HepG2 (cell line): Measurements from ENCODE around the gene ASL. TPM values are rescaled to one million over a fixed set of nuclear protein-coding genes. Genes with fewer than 3 reads are reported as not detected.

Source experiments
- BORCS8-MEF2B ChIP-seq: sonication (generic); formaldehyde crosslinking; IDR thresholded peaks from 2 replicates; pipeline ENCODE4 v1.8.0; 2022; ENCODE audit warnings: mild to moderate bottlenecking, missing genetic modification reagents
- GPN1 ChIP-seq: sonication (generic); formaldehyde crosslinking; IDR thresholded peaks from 2 replicates; pipeline ENCODE4 v1.5.1; 2020; ENCODE audit warnings: missing genetic modification reagents, borderline replicate concordance
- HNF4A ChIP-seq: sonication (generic); formaldehyde crosslinking; IDR thresholded peaks from 2 replicates; pipeline ENCODE4 v1.4.0; 2020; ENCODE audit warnings: missing genetic modification reagents
- MXD3 ChIP-seq: IDR thresholded peaks from 2 replicates; pipeline ENCODE4 v1.6.1; 2016; ENCODE audit warnings: mild to moderate bottlenecking, missing biosample characterization, missing genetic modification reagents
- NR1H2 ChIP-seq: sonication (generic); formaldehyde crosslinking; IDR thresholded peaks from 2 replicates; pipeline ENCODE4 v1.8.1; 2022; ENCODE audit warnings: low read depth, missing genetic modification reagents, borderline replicate concordance
- POGZ ChIP-seq: sonication (generic); formaldehyde crosslinking; IDR thresholded peaks from 2 replicates; pipeline ENCODE4 v1.4.0; 2020; ENCODE audit warnings: mild to moderate bottlenecking, missing genetic modification reagents
- PRDM4 ChIP-seq: sonication (generic); formaldehyde crosslinking; IDR thresholded peaks from 2 replicates; pipeline ENCODE4 v1.9.0; 2021; ENCODE audit warnings: missing genetic modification reagents, borderline replicate concordance
- ZNF557 ChIP-seq: sonication (generic); formaldehyde crosslinking; IDR thresholded peaks from 2 replicates; pipeline ENCODE4 v1.4.0; 2020; ENCODE audit warnings: missing genetic modification reagents
- ZNF616 ChIP-seq: sonication (generic); formaldehyde crosslinking; IDR thresholded peaks from 2 replicates; pipeline ENCODE4 v1.5.0; 2020; ENCODE audit warnings: low read depth, mild to moderate bottlenecking, missing genetic modification reagents
- polyA plus RNA-seq, 8 experiments: library from polyadenylated mRNA; depleted of rRNA in 3 of 8; stranded (reverse) in 7 of 8; unstranded in 1 of 8; fragments of >200 nt; fragmentation: Illumina TruSeq in 4 of 8; extraction: Trizol in 4 of 8; gene quantifications; 2 replicates each; pipeline versions ENCODE4 v1.2.1 to v1.2.3, GENCODE V29; 2011 to 2016; ENCODE audit warnings: low read depth in 4 of 8, missing spikeins in 1 of 8, mixed read lengths in 1 of 8; ENCODE audit not compliant: insufficient read depth in 1 of 8
- total RNA-seq, 5 experiments: library from RNA; depleted of rRNA; stranded (reverse); fragments of >200 nt; fragmentation: Illumina TruSeq; extraction: Trizol; gene quantifications; 2 replicates each; pipeline ENCODE4 v1.2.3, GENCODE V29; 2016; ENCODE audit warnings: low read depth in 1 of 5
- TF ChIP-seq, protein P1 (sequence below): sonication (generic); formaldehyde crosslinking; IDR thresholded peaks from 2 replicates; pipeline ENCODE4 v1.4.0; 2020; ENCODE audit warnings: missing genetic modification reagents
- TF ChIP-seq, protein P2 (sequence below): sonication (generic); formaldehyde crosslinking; IDR thresholded peaks from 2 replicates; pipeline ENCODE4 v1.5.0; 2020; ENCODE audit warnings: missing genetic modification reagents, mild to moderate bottlenecking, borderline replicate concordance
- TF ChIP-seq, protein P3 (sequence below): IDR thresholded peaks from 2 replicates; pipeline ENCODE4 v1.6.1; 2016; ENCODE audit warnings: low read depth, borderline replicate concordance
- TF ChIP-seq, protein P4 (sequence below): sonication (generic); formaldehyde crosslinking; IDR thresholded peaks from 2 replicates; pipeline ENCODE4 v1.4.0; 2020; ENCODE audit warnings: missing genetic modification reagents; ENCODE audit errors: not compliant biosample characterization
- TF ChIP-seq, protein P5 (sequence below): sonication (generic); formaldehyde crosslinking; IDR thresholded peaks from 2 replicates; pipeline ENCODE4 v1.5.1; 2020; ENCODE audit warnings: missing genetic modification reagents, mild to moderate bottlenecking, borderline replicate concordance
- TF ChIP-seq, protein P6 (sequence below): sonication (generic); formaldehyde crosslinking; IDR thresholded peaks from 2 replicates; pipeline ENCODE4 v1.5.0; 2020; ENCODE audit warnings: missing genetic modification reagents

Gene ASL
- total and polyA plus RNA-seq, 2 of the 13 experiments (the other 11 are each of a cell fraction or from before 2014, with no cell fraction given), result 71.4 to 96.5 TPM

- TF ChIP-seq HNF4A, result no peak
- TF ChIP-seq, protein P1, sequence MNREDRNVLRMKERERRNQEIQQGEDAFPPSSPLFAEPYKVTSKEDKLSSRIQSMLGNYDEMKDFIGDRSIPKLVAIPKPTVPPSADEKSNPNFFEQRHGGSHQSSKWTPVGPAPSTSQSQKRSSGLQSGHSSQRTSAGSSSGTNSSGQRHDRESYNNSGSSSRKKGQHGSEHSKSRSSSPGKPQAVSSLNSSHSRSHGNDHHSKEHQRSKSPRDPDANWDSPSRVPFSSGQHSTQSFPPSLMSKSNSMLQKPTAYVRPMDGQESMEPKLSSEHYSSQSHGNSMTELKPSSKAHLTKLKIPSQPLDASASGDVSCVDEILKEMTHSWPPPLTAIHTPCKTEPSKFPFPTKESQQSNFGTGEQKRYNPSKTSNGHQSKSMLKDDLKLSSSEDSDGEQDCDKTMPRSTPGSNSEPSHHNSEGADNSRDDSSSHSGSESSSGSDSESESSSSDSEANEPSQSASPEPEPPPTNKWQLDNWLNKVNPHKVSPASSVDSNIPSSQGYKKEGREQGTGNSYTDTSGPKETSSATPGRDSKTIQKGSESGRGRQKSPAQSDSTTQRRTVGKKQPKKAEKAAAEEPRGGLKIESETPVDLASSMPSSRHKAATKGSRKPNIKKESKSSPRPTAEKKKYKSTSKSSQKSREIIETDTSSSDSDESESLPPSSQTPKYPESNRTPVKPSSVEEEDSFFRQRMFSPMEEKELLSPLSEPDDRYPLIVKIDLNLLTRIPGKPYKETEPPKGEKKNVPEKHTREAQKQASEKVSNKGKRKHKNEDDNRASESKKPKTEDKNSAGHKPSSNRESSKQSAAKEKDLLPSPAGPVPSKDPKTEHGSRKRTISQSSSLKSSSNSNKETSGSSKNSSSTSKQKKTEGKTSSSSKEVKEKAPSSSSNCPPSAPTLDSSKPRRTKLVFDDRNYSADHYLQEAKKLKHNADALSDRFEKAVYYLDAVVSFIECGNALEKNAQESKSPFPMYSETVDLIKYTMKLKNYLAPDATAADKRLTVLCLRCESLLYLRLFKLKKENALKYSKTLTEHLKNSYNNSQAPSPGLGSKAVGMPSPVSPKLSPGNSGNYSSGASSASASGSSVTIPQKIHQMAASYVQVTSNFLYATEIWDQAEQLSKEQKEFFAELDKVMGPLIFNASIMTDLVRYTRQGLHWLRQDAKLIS, result no peak
- TF ChIP-seq, protein P2, sequence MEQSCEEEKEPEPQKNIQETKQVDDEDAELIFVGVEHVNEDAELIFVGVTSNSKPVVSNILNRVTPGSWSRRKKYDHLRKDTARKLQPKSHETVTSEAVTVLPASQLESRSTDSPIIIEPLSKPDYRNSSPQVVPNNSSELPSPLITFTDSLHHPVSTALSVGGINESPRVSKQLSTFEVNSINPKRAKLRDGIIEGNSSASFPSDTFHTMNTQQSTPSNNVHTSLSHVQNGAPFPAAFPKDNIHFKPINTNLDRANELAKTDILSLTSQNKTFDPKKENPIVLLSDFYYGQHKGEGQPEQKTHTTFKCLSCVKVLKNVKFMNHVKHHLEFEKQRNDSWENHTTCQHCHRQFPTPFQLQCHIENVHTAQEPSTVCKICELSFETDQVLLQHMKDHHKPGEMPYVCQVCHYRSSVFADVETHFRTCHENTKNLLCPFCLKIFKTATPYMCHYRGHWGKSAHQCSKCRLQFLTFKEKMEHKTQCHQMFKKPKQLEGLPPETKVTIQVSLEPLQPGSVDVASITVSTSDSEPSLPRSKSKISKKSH, result no peak
- TF ChIP-seq, protein P3, sequence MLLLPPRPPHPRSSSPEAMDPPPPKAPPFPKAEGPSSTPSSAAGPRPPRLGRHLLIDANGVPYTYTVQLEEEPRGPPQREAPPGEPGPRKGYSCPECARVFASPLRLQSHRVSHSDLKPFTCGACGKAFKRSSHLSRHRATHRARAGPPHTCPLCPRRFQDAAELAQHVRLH (CRISPR knock-in tag), result 0 out of 2 replicates have a peak, but pooled peaks have one; percentile 74
- no peak for TF ChIP-seq PRDM4
- no peak for TF ChIP-seq ZNF557 (CRISPR knock-in tag)
- TF ChIP-seq, protein P4, sequence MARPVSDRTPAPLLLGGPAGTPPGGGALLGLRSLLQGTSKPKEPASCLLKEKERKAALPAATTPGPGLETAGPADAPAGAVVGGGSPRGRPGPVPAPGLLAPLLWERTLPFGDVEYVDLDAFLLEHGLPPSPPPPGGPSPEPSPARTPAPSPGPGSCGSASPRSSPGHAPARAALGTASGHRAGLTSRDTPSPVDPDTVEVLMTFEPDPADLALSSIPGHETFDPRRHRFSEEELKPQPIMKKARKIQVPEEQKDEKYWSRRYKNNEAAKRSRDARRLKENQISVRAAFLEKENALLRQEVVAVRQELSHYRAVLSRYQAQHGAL (CRISPR knock-in tag), result no peak
- TF ChIP-seq BORCS8-MEF2B (CRISPR knock-in tag), result no peak
- no peak for TF ChIP-seq NR1H2 (CRISPR knock-in tag)
- no peak for TF ChIP-seq GPN1
- peak; percentile 46; the same call in 1 of the 2 replicates for TF ChIP-seq POGZ
- peak; percentile 78 for TF ChIP-seq MXD3 (CRISPR knock-in tag)
- TF ChIP-seq ZNF616 (CRISPR knock-in tag), result no peak
- TF ChIP-seq, protein P5, sequence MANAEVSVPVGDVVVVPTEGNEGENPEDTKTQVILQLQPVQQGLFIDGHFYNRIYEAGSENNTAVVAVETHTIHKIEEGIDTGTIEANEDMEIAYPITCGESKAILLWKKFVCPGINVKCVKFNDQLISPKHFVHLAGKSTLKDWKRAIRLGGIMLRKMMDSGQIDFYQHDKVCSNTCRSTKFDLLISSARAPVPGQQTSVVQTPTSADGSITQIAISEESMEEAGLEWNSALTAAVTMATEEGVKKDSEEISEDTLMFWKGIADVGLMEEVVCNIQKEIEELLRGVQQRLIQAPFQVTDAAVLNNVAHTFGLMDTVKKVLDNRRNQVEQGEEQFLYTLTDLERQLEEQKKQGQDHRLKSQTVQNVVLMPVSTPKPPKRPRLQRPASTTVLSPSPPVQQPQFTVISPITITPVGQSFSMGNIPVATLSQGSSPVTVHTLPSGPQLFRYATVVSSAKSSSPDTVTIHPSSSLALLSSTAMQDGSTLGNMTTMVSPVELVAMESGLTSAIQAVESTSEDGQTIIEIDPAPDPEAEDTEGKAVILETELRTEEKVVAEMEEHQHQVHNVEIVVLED (CRISPR knock-in tag), result no peak
- TF ChIP-seq, protein P6, sequence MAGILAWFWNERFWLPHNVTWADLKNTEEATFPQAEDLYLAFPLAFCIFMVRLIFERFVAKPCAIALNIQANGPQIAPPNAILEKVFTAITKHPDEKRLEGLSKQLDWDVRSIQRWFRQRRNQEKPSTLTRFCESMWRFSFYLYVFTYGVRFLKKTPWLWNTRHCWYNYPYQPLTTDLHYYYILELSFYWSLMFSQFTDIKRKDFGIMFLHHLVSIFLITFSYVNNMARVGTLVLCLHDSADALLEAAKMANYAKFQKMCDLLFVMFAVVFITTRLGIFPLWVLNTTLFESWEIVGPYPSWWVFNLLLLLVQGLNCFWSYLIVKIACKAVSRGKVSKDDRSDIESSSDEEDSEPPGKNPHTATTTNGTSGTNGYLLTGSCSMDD (CRISPR knock-in tag), result no peak; the same call in 1 of the 2 replicates
Measured at GRCh38 chr7:66142996-66143395, 67.4 kb downstream of the ASL start (continued).
